ENCODE measurements around the gene RSAD1. TPM values are rescaled to one million over a fixed set of nuclear protein-coding genes. Genes with fewer than 3 reads are reported as not detected.

The RSAD1 gene
- total RNA-seq, 1 donor from 2014 or later: 37.5 TPM

- no peaks in the 10 kb centered on the region for H3K36me3 Mint-ChIP-seq (ENCODE audit: unreplicated experiment)
- DNase-seq (ENCODE audit: extremely low spot score, unreplicated experiment): no peak
- TF ChIP-seq, protein P1, sequence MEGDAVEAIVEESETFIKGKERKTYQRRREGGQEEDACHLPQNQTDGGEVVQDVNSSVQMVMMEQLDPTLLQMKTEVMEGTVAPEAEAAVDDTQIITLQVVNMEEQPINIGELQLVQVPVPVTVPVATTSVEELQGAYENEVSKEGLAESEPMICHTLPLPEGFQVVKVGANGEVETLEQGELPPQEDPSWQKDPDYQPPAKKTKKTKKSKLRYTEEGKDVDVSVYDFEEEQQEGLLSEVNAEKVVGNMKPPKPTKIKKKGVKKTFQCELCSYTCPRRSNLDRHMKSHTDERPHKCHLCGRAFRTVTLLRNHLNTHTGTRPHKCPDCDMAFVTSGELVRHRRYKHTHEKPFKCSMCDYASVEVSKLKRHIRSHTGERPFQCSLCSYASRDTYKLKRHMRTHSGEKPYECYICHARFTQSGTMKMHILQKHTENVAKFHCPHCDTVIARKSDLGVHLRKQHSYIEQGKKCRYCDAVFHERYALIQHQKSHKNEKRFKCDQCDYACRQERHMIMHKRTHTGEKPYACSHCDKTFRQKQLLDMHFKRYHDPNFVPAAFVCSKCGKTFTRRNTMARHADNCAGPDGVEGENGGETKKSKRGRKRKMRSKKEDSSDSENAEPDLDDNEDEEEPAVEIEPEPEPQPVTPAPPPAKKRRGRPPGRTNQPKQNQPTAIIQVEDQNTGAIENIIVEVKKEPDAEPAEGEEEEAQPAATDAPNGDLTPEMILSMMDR (IDR thresholded peaks at IDR 0.05): no peak
- no peak overlapping the region for H3K4me3 Mint-ChIP-seq (ENCODE audit: unreplicated experiment)
- no peaks in the 10 kb centered on the region for H3K9me3 Mint-ChIP-seq (ENCODE audit: unreplicated experiment)
- peaks cover 9% of the 10 kb centered on the region for H3K4me1 Mint-ChIP-seq (ENCODE audit: unreplicated experiment)
- H3K27me3 Mint-ChIP-seq (ENCODE audit: unreplicated experiment): no peaks in the 10 kb centered on the region
- H3K27ac Mint-ChIP-seq (ENCODE audit: unreplicated experiment): no peak overlapping the region
These were observed 33.6 kb upstream of the RSAD1 start for GRCh38 chr17:50444841-50445715.

DNA sequence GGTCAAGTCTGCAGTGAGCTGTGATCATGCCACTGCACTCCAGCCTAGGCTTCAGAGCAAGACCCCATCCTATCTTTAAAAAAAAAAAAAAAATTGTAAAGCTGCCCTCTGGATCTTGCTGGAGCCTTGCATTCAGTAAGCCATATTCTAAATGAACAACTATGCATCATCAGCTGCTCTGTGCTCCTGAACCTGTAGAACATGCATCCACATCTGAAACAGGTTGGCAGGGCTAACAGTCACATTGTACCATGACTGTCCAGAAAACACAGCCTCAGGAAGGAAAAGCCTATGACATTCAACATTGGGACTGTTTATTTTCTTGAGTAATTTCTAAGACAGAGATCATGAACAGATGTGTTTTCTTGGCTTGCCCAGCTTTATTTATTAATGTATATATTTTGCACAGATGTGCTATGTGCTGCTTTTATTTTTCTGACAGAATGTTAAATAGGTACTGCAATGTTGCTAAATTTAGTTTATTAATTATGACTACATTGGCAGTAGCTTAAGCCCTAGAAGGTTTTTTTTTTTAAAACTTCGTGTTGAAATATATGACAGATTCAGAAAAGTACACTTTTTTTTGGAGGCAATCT is 32.8 kb upstream of the RSAD1 start:
- Mint-ChIP-seq H3K4me1 (ENCODE audit: unreplicated experiment) (peaks cover 9% of the 10 kb centered on the region), H3K27ac (ENCODE audit: unreplicated experiment) (no peak overlapping the region), H3K9me3 (ENCODE audit: unreplicated experiment) (no peaks in the 10 kb centered on the region), H3K36me3 (ENCODE audit: unreplicated experiment) (no peaks in the 10 kb centered on the region), H3K4me3 (ENCODE audit: unreplicated experiment) (no peak overlapping the region), H3K27me3 (ENCODE audit: unreplicated experiment) (no peaks in the 10 kb centered on the region)
- TF ChIP-seq, protein P1 (IDR thresholded peaks at IDR 0.05): no peak
- no peak for DNase-seq (ENCODE audit: extremely low spot score, unreplicated experiment)

DNA sequence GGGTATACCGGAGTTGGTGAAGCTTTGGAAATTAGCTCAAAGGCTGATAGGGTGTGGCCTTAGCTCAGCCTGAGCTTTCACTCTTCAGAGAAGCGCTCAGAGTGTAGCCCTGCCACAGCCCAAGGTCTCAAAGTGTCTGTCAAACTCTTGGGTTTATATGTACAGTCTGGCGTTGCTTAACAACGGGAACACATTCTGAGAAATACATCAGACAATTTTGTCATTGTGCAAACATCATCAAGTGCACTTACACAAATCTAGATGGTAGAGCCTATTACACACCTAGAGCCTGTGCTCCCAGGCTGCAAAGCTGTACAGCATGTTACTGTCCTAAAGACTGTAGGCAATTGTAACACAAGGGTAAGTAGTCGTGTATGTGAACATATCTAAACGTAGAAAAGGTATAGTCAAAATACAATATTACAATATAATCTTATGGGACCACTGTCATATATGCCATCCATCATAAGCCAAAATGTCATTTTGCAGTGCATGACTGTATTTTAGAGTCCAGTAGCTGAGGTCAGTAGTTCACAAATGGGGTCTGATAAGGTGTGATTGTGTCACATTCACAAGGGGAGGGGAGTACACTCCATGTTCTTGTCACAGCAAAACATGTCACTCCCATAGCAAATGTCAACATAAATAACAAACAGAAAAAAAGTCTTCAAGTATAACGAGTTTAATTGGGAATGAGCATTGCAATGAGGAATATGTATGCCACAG is 30.6 kb upstream of the RSAD1 start:
- H3K9me3 Mint-ChIP-seq (ENCODE audit: unreplicated experiment): no peaks in the 10 kb centered on the region
- no peaks in the 10 kb centered on the region for H3K36me3 Mint-ChIP-seq (ENCODE audit: unreplicated experiment)
- no peak for DNase-seq (ENCODE audit: extremely low spot score, unreplicated experiment)
- H3K4me1 Mint-ChIP-seq (ENCODE audit: unreplicated experiment): peaks cover 8% of the 10 kb centered on the region
- H3K27ac Mint-ChIP-seq (ENCODE audit: unreplicated experiment): no peak overlapping the region
- TF ChIP-seq, protein P1 (IDR thresholded peaks at IDR 0.05): no peak
- H3K4me3 Mint-ChIP-seq (ENCODE audit: unreplicated experiment): no peak overlapping the region
- no peaks in the 10 kb centered on the region for H3K27me3 Mint-ChIP-seq (ENCODE audit: unreplicated experiment)

DNA sequence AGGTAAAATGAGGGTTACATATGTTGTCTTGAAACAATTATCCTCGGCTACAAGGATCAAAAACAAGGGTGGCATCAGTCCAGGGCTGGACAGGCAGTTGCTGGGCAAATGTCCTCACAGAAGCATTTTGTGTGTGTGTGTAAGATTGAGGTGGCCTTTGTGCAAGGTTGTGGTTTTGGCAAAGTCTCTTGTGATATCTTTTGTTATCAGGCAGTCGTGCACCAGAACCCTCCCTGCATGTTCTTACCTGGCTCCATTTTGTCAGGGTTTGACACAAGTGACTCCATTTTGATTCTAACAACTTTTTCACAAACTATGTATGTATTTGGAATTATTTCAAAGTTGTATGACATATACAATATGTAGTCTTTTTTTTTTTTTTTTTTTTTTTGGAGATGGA is 30.0 kb upstream of the RSAD1 start:
- Mint-ChIP-seq H3K4me1 (ENCODE audit: unreplicated experiment) (peaks cover 2% of the 10 kb centered on the region), H3K27me3 (ENCODE audit: unreplicated experiment) (no peaks in the 10 kb centered on the region), H3K36me3 (ENCODE audit: unreplicated experiment) (no peaks in the 10 kb centered on the region), H3K9me3 (ENCODE audit: unreplicated experiment) (no peaks in the 10 kb centered on the region), H3K27ac (ENCODE audit: unreplicated experiment) (no peak overlapping the region), H3K4me3 (ENCODE audit: unreplicated experiment) (no peak overlapping the region)
- TF ChIP-seq, protein P1 (IDR thresholded peaks at IDR 0.05): no peak
- DNase-seq (ENCODE audit: extremely low spot score, unreplicated experiment): no peak
